Measurements from ENCODE around the gene TMEM87B.
"Not testable (repeated sequence)": the region's sequence is repeated elsewhere in the genome, so short reads cannot be mapped to it uniquely, and the experiment has no call there.

DNA sequence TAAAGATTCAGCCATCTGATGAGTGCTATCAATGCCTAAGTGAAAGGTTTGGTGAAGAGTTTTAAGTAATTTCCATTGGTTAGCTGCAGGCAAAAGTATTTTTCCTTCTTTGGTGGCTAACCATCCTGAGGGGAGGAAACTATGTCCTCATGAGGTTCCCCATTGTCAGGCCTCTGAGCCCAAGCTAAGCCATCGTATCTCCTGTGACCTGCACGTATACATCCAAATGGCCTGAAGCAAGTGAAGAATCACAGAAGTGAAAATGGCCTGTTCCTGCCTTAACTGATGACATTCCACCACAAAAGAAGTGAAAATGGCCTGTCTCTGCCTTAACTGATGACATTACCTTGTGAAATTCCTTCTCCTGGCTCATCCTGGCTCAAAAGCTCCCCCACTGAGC, 15.0 kb upstream of the TMEM87B start:
- TF ChIP-seq, protein P1, sequence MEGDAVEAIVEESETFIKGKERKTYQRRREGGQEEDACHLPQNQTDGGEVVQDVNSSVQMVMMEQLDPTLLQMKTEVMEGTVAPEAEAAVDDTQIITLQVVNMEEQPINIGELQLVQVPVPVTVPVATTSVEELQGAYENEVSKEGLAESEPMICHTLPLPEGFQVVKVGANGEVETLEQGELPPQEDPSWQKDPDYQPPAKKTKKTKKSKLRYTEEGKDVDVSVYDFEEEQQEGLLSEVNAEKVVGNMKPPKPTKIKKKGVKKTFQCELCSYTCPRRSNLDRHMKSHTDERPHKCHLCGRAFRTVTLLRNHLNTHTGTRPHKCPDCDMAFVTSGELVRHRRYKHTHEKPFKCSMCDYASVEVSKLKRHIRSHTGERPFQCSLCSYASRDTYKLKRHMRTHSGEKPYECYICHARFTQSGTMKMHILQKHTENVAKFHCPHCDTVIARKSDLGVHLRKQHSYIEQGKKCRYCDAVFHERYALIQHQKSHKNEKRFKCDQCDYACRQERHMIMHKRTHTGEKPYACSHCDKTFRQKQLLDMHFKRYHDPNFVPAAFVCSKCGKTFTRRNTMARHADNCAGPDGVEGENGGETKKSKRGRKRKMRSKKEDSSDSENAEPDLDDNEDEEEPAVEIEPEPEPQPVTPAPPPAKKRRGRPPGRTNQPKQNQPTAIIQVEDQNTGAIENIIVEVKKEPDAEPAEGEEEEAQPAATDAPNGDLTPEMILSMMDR (IDR thresholded peaks at IDR 0.05): not testable (repeated sequence)
- not testable (repeated sequence) for TF ChIP-seq POLR2A, POLR2AphosphoS5 (IDR thresholded peaks at IDR 0.05)
